Measurements from ENCODE around the gene TMEM151B. TPM values are rescaled to one million over a fixed set of nuclear protein-coding genes. Genes with fewer than 3 reads are reported as not detected.

Gene TMEM151B
- total RNA-seq, 2 experiments from 2014 or later = not detected

DNA sequence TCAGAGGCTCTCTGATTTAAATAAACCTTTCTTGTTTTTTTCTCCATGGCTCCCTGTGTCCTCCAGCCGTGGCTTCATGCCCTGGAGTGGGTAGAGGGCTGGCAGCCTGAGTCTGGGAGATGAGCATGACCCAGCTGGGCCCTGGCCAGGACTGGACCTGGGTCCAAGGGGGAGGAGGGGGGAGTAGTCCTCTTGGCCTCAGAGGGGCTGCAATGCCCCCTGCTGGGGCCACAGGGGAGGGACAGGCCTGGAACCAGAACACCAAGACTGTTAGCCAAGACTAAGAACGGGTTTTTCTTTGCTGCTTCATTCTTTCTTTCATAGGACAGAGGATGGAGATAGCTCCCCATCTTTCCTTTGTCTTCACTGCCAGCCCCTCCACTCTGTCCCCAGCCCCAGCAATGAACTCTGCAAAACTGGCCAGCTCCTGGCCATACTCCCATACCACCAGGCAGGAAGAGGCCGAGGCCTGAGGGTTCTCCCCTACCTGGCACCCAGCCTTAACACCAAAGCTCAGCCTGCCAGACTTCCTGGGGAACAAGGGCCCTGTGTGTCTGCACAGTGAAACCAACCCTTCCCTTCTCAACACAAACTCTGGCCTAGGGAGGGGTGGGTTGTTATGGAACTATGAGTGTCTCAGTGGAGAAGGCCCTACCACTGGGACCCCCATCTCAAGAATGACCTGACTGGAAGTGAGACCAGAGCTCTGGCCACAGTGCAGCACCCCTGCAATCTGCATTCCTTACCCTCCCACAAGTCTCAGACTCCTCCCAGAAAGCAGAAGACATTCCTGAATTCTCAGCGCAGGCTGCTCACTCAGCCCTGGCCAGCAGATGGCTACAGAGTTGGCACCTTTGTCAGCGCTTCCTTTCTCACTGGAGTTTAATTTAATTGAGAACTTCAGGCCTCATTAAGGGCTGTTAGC lies 35.9 kb upstream of the TMEM151B start:
- Mint-ChIP-seq H3K4me3 (no peak overlapping the region), H3K27ac (no peak overlapping the region), H3K4me1 (peaks cover 29% of the 10 kb centered on the region), H3K27me3 (no peaks in the 10 kb centered on the region), H3K9me3 (no peaks in the 10 kb centered on the region), H3K36me3 (ENCODE audit: low read depth) (peaks cover 8% of the 10 kb centered on the region)
- CTCF ChIA-PET = interaction anchor here (0.6 to 3.0 kb wide), 7 partner anchors 10 to 571 kb away, joined by 3 to 26 read pairs (median 5); partner anchors contain the start of genes HSP90AB1, SLC29A1 and SLC35B2
- no peak for DNase-seq
- POLR2A ChIA-PET = interaction anchor here (1.6 to 5.6 kb wide), 3 partner anchors 9 to 17 kb away, joined by 5 to 48 read pairs (median 23); partner anchors contain the start of genes HSP90AB1 and SLC29A1

DNA sequence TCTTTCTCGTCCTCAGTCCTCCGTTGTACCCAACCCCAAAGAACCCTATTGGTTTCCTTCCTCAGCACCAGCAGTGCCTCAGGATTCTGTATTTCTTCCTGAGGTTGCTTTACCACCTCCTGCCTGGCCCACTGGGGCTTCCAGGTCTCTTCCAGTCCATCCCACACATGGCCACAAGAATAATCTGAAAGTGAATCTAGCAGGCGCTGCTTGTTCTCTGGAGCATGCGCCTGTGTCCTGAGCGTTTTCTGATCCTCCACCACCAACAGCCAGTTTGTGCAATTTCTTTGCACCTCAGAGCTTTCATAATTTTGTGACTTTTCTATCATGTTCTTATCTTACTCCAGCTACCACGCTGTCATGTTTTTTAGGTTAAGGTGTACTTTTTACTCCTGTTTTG lies 35.0 kb upstream of the TMEM151B start:
- H3K9me3 Mint-ChIP-seq = no peaks in the 10 kb centered on the region
- POLR2A ChIA-PET = interaction anchor here (1.6 to 5.6 kb wide), 3 partner anchors 9 to 16 kb away, joined by 5 to 48 read pairs (median 23); partner anchors contain the start of genes HSP90AB1 and SLC29A1
- H3K4me1 Mint-ChIP-seq = peaks cover 29% of the 10 kb centered on the region

DNA sequence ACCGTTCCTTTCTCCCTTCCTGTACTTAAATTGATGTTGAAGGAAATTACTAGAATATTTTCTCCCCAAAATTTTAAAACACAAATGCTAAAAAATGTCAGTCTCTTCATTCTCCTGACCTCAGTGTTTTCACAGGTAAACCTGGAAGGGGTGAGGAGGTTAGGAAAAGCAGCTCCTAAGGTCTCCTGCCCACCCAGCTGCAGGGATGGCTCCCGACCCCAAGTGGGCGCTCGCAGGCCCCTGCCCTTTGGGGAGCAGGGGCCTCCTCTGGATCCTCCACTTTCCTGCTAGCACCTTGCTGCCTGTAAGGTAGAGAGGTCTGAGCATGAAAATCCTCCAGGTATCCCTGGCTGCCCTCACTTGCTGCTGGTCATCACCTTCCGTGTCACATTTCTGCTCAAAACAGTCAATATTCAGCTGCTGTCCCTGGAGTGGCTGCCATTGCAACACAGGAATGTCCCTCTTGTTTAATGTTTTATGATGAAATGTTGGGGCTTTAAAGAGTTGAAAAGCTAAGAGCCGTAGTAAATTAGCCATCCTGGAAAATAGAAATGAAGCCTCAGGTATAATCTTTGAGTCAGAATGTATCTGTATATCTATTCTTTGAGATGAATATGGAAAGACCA lies 34.2 kb upstream of the TMEM151B start:
- Mint-ChIP-seq H3K36me3 (ENCODE audit: low read depth) (peaks cover 2% of the 10 kb centered on the region), H3K4me1 (peaks cover 29% of the 10 kb centered on the region), H3K27me3 (no peaks in the 10 kb centered on the region), H3K9me3 (no peaks in the 10 kb centered on the region), H3K4me3 (no peak overlapping the region), H3K27ac (no peak overlapping the region)
- ChIA-PET POLR2A (interaction anchor here (1.6 to 5.6 kb wide), 3 partner anchors 10 to 16 kb away, joined by 5 to 48 read pairs (median 23); partner anchors contain the start of genes HSP90AB1 and SLC29A1), CTCF (interaction anchor here (1.7 to 3.0 kb wide), 5 partner anchors 11 to 63 kb away, joined by 5 to 26 read pairs (median 11); partner anchors contain the start of genes HSP90AB1, SLC29A1 and SLC35B2)
- DNase-seq = no peak

More for the DNA sequence above, 35.0 kb upstream of the TMEM151B start:
- H3K27me3 Mint-ChIP-seq = no peaks in the 10 kb centered on the region
- no peak overlapping the region for H3K4me3 Mint-ChIP-seq
- CTCF ChIA-PET = interaction anchor here (0.6 to 3.0 kb wide), 6 partner anchors 11 to 139 kb away, joined by 3 to 26 read pairs (median 7); partner anchors contain the start of genes HSP90AB1, SLC29A1 and SLC35B2
- H3K27ac Mint-ChIP-seq = peak overlapping the region; percentile 48
- DNase-seq = no peak
- peaks cover 8% of the 10 kb centered on the region for H3K36me3 Mint-ChIP-seq (ENCODE audit: low read depth)

DNA sequence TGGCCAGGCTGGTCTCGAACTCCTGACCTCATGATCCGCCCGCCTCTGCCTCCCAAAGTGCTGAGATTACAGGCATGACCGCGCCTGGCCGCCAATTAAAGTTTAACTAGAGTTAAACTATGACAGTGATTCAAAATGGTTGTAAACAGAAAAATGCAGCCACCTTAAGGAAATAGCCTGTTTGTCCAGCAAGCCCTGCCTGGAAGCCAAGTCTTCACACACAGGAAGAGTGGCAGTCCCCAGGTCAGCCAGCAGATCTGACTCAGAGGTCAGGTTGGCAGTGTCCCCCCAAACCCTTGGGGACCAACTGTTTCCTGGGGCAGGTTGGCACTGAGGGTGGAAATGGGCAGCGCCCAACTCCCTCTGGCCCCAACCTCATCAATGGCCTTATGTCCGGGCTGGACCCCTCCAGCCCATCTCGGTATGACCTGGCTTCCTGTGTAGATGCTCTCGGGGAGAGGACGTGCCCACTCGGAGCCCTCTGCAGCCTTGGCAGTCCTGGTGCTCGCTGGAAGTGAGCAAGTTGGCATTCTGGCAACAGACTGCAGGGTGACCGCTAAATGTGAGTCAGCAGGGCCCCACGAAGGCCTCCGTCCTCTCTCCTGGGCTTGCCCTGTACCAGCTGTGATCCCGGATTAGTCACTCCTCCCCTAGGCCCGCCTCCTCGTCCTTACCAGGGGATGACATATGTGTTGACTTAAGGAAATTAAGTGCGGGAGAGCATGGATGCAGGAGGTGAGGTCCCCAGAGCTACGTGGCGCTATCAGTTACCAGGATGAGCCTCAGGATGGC lies 33.0 kb upstream of the TMEM151B start:
- Mint-ChIP-seq H3K9me3 (no peaks in the 10 kb centered on the region), H3K36me3 (ENCODE audit: low read depth) (no peaks in the 10 kb centered on the region), H3K4me3 (peak overlapping the region; percentile 81), H3K27ac (peak overlapping the region; percentile 89), H3K27me3 (no peaks in the 10 kb centered on the region), H3K4me1 (peaks cover 29% of the 10 kb centered on the region)
- ChIA-PET CTCF (interaction anchor here (0.6 to 2.3 kb wide), 15 partner anchors 9 to 1539 kb away, joined by 3 to 27 read pairs (median 5); partner anchors contain the start of genes HSP90AB1, SLC29A1 and SLC35B2), POLR2A (interaction anchor here (0.7 to 5.6 kb wide), 6 partner anchors 9 to 27 kb away, joined by 3 to 48 read pairs (median 4); partner anchors contain the start of genes HSP90AB1 and SLC29A1)
- peak; percentile 80 for DNase-seq

DNA sequence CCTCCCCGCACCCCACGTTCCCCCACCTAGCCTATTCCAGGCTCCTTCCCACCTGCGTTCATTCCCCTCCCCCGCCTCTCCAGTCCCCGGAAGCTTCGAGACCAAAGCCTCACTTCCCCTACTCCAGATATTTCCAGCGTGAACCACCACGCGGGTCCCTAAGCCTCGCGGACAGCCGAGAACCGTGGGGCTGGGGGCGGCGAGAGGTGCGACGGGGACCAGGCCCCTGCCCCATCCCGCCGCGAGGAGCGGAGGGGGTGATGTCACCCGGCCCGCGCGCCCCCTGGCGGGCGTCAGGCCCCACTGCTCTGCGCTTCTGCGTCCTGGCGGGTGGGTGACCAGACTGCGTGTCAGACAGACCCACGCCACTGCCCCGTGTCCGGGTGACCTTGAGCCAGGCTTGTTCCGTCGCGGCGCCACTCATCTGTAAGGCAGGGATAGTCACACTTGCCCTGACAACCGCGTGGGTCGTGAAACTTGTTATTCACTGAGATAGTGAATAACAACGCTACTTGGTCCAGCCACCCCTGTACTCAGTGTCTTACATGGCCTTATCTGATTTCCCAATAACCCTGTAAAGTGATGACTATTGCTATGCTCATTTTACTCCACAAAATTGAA lies 32.3 kb upstream of the TMEM151B start:
- Mint-ChIP-seq H3K4me3 (peak overlapping the region; percentile 81), H3K27me3 (no peaks in the 10 kb centered on the region), H3K9me3 (no peaks in the 10 kb centered on the region), H3K27ac (peak overlapping the region; percentile 89), H3K36me3 (ENCODE audit: low read depth) (no peaks in the 10 kb centered on the region), H3K4me1 (peaks cover 28% of the 10 kb centered on the region)
- peak; percentile 84 for DNase-seq
- CTCF ChIA-PET = interaction anchor here (0.7 to 2.3 kb wide), 14 partner anchors 9 to 141 kb away, joined by 3 to 27 read pairs (median 5); partner anchors contain the start of genes HSP90AB1, SLC29A1 and SLC35B2
- POLR2A ChIA-PET = interaction anchor here (0.7 to 5.6 kb wide), 5 partner anchors 9 to 27 kb away, joined by 3 to 48 read pairs (median 6); partner anchors contain the start of genes HSP90AB1 and SLC29A1

DNA sequence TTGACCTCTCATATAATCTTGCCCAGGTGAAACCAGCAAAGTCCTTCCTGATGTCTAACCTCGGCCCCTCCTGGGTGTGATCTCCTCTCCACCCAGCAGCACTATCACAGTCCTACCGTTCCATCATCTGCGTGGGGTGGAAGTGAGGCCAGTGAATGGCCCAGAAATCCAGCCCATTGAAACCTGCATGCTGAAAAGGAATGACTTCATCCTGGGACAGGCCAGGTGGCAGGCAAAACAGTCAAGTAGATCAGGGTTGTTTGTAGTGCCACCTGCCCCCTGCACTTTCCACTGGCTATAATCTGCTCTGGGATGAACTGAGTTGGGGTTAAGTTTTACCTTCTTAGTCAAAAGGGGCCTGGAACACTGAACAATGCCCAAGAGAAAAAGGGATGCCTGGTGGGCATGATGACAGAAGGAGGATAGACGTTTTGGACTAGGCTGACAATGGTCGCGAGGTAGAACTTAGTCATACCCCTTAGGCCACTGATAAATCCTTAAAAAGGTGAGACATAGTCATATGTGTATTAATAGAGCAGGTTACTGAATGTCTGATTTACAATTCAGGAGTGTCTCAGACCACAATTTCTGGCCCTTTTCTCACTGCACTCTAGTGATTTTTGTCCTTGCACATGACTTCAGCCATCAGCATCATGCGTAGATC lies 31.4 kb upstream of the TMEM151B start:
- peak overlapping the region; percentile 81 for H3K4me3 Mint-ChIP-seq
- H3K9me3 Mint-ChIP-seq = no peaks in the 10 kb centered on the region
- ChIA-PET CTCF (interaction anchor here (0.9 to 2.3 kb wide), 4 partner anchors 14 to 66 kb away, joined by 3 to 27 read pairs (median 8); partner anchors contain the start of gene SLC29A1), POLR2A (interaction anchor here (1.4 to 5.6 kb wide), 3 partner anchors 8 to 13 kb away, joined by 6 to 48 read pairs (median 45); partner anchors contain the start of genes HSP90AB1 and SLC29A1)
- H3K4me1 Mint-ChIP-seq = peaks cover 21% of the 10 kb centered on the region
- no peaks in the 10 kb centered on the region for H3K27me3 Mint-ChIP-seq
- no peaks in the 10 kb centered on the region for H3K36me3 Mint-ChIP-seq (ENCODE audit: low read depth)
- no peak for DNase-seq
- no peak overlapping the region for H3K27ac Mint-ChIP-seq

DNA sequence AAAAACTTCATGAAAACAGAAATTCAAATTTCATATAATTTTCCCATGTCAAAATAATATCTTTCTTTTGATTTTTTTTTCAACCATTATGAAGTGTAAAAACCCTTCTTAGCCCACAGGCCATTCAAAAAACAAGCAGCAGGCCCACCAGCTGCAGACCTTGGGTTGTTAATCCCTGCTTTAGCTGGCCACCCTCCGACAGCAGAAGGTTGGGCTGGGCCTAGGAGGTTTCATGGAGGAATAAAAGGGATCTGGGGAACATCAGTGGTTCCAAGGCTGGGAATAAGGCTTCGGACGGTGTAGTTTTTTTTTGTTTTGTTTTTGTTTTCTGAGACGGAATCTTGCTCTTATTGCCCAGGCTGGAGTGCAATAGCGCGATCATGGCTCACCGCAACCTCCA lies 26.9 kb upstream of the TMEM151B start:
- Mint-ChIP-seq H3K27ac (no peak overlapping the region), H3K9me3 (no peaks in the 10 kb centered on the region), H3K4me3 (no peak overlapping the region), H3K4me1 (peaks cover 21% of the 10 kb centered on the region), H3K36me3 (ENCODE audit: low read depth) (peaks cover 16% of the 10 kb centered on the region), H3K27me3 (no peaks in the 10 kb centered on the region)
- DNase-seq = no peak
- POLR2A ChIA-PET = interaction anchor here (6.0 kb wide), 1 partner anchor 12 kb away, joined by 136 read pairs; the partner anchor contains the start of gene SLC35B2
- CTCF ChIA-PET = interaction anchor here (1.5 to 2.1 kb wide), 2 partner anchors 16 to 19 kb away, joined by 3 to 5 read pairs; partner anchors contain the start of gene SLC29A1

DNA sequence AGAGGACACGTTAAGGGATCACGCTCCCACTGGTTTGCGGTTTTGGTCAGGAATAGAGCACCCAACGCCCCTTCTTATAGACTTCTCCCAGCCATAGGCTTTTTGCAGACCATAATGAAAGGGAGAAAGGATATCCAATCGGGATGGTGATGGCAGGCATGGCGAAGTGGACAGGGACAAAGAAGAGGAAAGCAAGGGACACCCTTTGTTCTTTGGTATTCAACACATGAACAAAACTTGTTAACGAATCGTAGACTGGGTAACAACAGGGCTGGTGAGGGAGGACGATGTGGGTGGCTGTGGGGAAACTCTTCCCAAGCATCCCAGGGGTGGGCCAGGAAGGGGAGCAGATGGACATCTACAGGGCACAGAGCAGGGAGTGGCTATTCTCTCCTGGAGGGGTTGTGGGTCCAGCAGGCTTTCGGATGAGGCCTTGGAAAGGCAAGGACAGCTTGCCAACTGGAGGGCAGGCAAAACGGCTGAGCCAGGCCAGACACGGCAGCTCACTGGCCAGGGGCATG lies 24.8 kb upstream of the TMEM151B start:
- no peak for DNase-seq
- Mint-ChIP-seq H3K4me3 (peak overlapping the region; percentile 99), H3K36me3 (ENCODE audit: low read depth) (peaks cover 37% of the 10 kb centered on the region), H3K4me1 (peaks cover 37% of the 10 kb centered on the region), H3K9me3 (no peaks in the 10 kb centered on the region), H3K27ac (peak overlapping the region; percentile 97), H3K27me3 (no peaks in the 10 kb centered on the region)
- CTCF ChIA-PET = interaction anchor here (0.7 to 4.6 kb wide), 7 partner anchors 10 to 71 kb away, joined by 3 to 32 read pairs (median 4); partner anchors contain the start of gene SLC35B2
- POLR2A ChIA-PET = interaction anchor here (1.1 to 6.0 kb wide), 9 partner anchors 7 to 117 kb away, joined by 3 to 136 read pairs (median 23); partner anchors contain the start of genes MRPL14, NFKBIE, SLC29A1 and SLC35B2

DNA sequence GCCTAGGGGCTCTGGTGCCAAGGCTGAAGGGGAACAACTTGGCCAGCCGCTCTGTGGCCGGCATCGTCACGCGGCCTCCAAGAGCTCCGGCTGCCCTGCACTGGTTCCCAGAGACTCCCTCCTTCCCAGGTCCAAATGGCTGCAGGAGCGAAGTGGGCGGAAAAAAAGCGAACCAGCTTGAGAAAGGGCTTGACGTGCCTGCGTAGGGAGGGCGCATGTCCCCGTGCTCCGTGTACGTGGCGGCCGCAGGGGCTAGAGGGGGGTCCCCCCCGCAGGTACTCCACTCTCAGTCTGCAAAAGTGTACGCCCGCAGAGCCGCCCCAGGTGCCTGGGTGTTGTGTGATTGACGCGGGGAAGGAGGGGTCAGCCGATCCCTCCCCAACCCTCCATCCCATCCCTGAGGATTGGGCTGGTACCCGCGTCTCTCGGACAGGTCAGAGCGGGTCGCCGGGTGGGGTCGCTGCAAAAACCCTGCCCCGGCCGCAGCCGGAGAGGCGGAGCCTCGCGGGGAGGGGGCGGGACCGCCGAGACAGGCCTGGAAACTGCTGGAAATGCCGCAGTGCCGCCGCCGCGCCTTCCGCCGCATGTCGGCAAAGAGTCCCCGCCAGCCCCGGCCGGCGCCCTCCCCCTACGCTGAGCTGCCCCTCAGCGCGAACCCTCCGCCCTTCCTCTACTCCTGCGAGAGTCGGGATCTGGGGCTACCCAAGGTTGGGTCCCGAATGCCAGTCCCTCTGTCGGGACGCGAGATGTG lies 24.2 kb upstream of the TMEM151B start:
- Mint-ChIP-seq H3K9me3 (no peaks in the 10 kb centered on the region), H3K27ac (peak overlapping the region; percentile 97), H3K4me1 (peaks cover 43% of the 10 kb centered on the region), H3K36me3 (ENCODE audit: low read depth) (peaks cover 43% of the 10 kb centered on the region), H3K27me3 (no peaks in the 10 kb centered on the region), H3K4me3 (peak overlapping the region; percentile 99)
- peak; percentile 84 for DNase-seq
- ChIA-PET POLR2A (interaction anchor here (0.5 to 6.0 kb wide), 27 partner anchors 8 to 1130 kb away, joined by 3 to 136 read pairs (median 5); partner anchors contain the start of genes AARS2, CDC5L, GTPBP2 and MRPL14), CTCF (interaction anchor here (0.6 to 4.6 kb wide), 11 partner anchors 9 to 1363 kb away, joined by 3 to 32 read pairs (median 4); partner anchors contain the start of genes SLC29A1 and SLC35B2)

All from activated CD4-positive, alpha-beta memory T cell treated with anti-CD3 and anti-CD28 coated beads, Interleukin-2, amount 10 ng/mL, durations not matched to agents 7 days and 5 days (primary cell).